ENCODE results near the gene CAMKK2. TPM values are rescaled to one million over a fixed set of nuclear protein-coding genes. Genes with fewer than 3 reads are reported as not detected.
A peak's percentile ranks its signal among the peaks of the same experiment; 100 is the strongest.
"Not testable (repeated sequence)": the region's sequence is repeated elsewhere in the genome, so short reads cannot be mapped to it uniquely, and the experiment has no call there.

The CAMKK2 gene
- total RNA-seq, 1 experiment from 2014 or later, result 9.1 TPM

DNA sequence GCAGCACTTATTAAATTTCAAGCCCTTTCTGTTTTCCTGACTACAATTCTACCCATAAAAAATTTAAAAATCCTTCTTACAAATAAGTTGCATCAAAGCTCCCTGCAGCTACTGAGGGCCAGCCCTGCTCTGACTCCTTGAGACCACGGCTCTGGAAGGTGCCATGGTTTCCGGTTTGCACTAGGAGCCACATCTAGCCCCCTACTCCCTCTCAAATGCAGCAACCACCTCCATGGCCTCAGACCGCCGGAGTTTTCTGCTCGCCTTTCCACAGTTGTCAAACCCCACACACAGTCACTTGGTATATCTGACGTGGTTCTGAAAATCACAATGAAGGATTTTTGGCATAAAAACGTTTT, 56.5 kb downstream of the CAMKK2 start:
- DNase-seq (ENCODE audit: low read depth, low spot score), result no peak
- in situ Hi-C loops (cut with HindIII; ENCODE audit: low pct_unique_long_range_greater_than_20kb, low sequenced_read_pairs), result no loop called here

DNA sequence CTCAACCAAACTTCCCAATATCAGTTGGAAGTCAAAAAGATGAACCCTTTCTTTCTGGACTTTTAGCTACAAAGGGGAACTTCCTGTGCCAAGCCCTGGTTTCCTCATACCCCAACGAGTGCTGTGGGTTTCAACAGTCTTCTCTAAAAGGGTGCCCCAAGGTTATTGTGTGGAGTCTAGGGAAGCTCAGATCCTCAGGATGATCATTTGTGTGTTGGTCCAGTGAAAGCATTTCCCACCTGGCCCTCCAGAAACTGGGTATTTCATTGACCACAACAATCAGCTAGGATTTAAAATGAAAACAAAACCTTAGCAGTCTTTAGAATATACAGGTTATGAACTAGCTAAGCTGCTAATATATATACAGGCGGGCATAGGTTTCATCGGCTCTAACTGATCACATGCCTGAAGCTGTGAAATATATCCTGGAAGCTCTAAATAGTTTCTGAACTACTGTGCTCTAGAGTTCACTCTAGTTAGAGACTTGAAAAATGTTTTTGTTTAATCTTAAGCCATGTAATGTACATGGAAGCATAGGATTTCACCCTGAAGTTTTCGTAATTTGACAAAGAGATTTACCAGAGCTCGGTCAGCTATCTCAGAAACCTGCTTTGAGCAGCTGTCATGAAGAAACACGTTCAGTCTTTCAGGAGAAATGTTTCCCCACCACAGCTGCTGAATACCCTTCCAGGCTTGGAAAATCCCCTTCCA, 57.0 kb downstream of the CAMKK2 start:
- in situ Hi-C loops (cut with HindIII; ENCODE audit: low pct_unique_long_range_greater_than_20kb, low sequenced_read_pairs), result no loop called here
- no peak for DNase-seq (ENCODE audit: low read depth, low spot score)

DNA sequence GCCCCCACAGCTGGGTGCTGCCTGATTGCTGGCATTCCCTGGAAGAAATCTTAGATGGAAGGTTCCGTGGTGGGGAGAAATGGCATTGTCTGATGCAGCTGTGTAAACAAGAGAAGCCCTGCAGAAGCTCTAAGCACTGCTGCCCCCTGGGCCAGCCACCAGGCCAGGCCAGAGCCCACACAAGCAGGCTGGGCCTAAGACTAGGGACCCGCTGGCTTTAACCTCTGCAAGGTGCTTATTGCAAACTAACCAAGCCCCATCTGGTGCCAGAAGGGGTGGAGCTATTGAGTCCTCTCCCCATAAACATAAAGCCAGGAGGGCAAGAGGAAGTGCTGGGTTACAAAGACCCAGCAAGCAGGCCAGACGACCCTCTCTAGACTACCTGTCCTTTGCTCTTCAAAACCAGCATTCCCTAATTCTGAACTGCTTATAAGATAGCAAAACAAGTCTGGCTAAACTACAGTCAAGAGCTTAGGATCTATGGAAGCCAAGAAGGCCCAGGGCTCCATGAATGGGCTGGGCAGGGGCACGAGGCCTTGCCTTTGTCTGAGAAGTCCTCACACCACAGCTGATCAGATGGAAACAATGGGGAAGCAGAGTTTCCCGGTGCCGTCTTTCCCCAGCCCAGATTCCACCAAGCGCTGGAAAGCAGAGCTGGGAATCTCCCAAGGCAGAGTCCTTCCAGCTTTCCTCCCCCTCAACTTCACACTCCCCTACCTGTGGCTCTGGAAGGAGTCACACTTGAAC, 57.7 kb downstream of the CAMKK2 start:
- in situ Hi-C loops (cut with HindIII; ENCODE audit: low pct_unique_long_range_greater_than_20kb, low sequenced_read_pairs), result no loop called here
- DNase-seq (ENCODE audit: low read depth, low spot score), result no peak

DNA sequence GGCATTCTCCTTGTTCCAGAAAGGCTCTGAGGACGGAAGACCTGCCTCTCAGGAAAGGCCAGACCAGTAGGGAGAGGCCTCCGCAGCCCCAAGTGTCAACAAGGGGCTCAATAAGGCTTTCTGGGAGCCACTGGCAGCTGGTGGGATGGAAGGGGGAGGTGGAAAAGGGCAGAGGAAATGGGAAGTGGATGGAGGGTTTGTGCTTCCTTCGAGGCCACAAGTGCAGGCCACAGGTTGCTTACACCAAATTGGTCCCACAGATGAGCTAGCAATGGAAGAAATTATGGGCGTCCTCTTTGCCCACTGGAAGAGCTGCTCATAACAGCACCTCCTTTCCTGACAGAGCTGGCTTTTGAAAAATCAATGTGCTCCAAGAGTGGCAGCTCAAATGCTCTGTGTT, 58.4 kb downstream of the CAMKK2 start:
- DNase-seq (ENCODE audit: low read depth, low spot score), result no peak
- in situ Hi-C loops (cut with HindIII; ENCODE audit: low pct_unique_long_range_greater_than_20kb, low sequenced_read_pairs), result no loop called here

DNA sequence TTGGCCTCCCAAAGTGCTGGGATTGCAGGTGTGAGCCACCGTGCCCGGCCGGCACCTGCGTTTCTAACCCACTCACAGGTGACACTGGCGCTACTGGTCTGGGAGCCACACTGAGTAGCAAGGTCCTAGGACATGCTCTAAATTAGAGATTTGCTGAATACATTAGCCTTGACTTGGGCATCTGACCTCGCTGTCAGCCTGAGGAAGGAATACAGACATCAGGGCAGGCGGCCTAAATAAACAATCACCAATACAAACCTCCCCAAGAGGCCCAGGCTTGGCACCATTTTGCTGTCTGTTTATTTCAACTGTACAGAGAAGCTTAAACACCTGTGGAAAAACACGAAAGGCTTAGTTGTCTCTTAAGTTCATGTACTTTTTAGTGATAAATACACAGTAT, 59.1 kb downstream of the CAMKK2 start:
- no peak for DNase-seq (ENCODE audit: low read depth, low spot score)
- in situ Hi-C loops (cut with HindIII; ENCODE audit: low pct_unique_long_range_greater_than_20kb, low sequenced_read_pairs), result no loop called here

DNA sequence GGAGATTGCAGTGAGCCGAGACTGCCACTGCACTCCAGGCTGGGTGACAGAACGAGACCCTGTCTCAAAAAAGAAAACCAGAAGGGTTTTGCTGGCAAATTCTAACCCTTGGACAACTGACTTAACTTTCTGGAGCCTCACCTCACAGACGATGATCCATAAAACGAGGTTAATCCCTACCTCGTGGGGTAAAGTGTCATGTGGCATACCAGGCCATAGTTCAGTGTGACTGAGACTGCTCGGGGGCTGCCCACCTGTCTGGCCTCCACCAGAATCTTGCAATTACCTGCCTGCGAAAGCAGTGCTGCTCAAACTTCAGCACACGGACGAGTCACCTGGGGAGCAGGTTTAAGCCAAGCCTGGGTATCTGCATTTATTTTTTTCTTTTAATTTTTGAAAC, 59.7 kb downstream of the CAMKK2 start:
- DNase-seq (ENCODE audit: low read depth, low spot score), result no peak
- in situ Hi-C loops (cut with HindIII; ENCODE audit: low pct_unique_long_range_greater_than_20kb, low sequenced_read_pairs), result no loop called here

DNA sequence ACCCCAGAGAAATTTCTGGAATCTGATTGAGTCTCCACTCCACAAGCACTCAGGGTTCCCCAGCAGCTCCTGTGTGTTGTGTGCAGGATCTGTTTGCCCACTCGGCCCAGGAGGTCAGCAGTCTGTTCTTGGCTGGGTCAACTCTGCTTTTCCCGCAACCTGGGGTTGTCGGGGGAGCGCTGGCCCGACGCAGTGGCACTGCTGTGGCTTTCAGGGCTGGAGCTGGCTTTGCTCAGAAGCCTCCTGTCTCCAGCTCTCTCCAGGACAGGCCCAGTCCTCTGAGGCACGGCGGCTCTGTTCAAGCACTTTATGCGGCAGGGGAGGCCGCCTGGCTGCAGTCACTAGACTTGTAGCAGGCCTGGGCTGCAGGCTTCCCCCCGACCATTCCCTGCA, 62.9 kb downstream of the CAMKK2 start:
- in situ Hi-C loops (cut with HindIII; ENCODE audit: low pct_unique_long_range_greater_than_20kb, low sequenced_read_pairs), result no loop called here
- no peak for DNase-seq (ENCODE audit: low read depth, low spot score)

DNA sequence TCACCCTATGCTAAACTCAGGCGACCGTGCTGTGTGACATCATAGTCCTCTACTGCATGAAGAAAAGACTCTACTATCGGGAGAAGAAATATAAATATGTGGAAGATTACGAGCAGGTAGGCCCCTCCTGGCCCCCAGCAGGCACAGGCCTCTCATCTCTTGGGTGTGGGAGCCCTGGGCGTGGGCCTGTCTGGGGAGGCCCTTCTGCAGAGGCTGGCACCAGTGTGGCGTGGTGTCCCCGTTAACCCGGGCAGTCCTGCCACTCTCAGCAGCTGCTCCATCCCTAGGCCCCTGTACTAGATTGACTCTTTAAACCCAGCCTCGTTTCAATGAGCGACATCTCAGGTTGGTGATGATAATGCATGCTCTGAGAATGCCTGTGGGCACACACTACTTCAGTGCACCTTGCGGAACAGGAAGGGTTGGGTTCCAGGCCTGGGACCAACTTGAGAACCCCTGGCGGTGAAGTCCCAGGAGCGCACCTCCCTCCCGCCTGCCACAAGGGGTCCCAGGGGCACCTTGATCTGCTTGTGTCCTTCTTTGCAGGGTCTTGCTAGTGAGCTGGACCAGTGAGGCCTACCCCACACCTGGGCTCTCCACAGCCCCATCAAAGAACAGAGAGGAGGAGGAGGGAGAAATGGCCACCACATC, 63.4 kb downstream of the CAMKK2 start:
- in situ Hi-C loops (cut with HindIII; ENCODE audit: low pct_unique_long_range_greater_than_20kb, low sequenced_read_pairs), result no loop called here
- DNase-seq (ENCODE audit: low read depth, low spot score), result no peak

DNA sequence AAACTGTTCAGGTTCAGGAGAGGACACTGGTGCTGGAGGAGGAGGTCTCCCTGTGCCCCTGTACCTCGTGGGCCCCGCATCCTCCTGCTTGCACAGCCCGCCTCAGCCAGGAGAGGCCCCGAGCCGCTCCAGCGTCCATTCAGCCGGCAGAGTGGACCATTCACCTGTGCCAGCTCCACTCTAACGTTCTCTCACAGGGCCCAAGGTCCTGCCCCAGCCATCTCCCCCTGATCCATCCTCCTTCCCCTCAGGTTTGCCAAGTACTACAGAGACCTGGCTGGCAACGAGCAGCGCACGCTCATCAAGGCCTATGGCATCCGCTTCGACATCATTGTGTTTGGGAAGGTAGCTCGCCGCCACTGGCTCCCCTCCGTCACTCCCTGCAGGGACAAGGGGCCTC, 64.3 kb downstream of the CAMKK2 start:
- DNase-seq (ENCODE audit: low read depth, low spot score), result no peak
- in situ Hi-C loops (cut with HindIII; ENCODE audit: low pct_unique_long_range_greater_than_20kb, low sequenced_read_pairs), result no loop called here

DNA sequence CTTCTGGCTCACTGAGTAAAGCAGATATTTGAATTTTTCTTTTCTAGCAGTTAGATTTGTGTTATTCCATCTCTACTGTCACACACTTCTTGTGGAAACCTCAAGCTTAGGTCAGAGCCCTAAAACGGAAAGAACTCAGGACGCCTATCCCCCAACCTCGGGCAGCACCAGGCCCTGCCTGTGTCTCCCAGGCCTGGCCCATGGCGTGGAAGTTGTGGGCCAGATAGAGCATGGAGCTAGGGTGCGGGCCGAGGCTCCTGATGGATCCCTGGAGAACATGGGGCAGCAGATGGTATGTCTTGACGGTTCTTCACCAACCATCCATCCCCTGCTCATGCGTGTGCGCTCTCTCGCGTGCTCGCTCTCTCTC, 66.0 kb downstream of the CAMKK2 start:
- DNase-seq (ENCODE audit: low read depth, low spot score), result no peak
- in situ Hi-C loops (cut with HindIII; ENCODE audit: low pct_unique_long_range_greater_than_20kb, low sequenced_read_pairs), result no loop called here

DNA sequence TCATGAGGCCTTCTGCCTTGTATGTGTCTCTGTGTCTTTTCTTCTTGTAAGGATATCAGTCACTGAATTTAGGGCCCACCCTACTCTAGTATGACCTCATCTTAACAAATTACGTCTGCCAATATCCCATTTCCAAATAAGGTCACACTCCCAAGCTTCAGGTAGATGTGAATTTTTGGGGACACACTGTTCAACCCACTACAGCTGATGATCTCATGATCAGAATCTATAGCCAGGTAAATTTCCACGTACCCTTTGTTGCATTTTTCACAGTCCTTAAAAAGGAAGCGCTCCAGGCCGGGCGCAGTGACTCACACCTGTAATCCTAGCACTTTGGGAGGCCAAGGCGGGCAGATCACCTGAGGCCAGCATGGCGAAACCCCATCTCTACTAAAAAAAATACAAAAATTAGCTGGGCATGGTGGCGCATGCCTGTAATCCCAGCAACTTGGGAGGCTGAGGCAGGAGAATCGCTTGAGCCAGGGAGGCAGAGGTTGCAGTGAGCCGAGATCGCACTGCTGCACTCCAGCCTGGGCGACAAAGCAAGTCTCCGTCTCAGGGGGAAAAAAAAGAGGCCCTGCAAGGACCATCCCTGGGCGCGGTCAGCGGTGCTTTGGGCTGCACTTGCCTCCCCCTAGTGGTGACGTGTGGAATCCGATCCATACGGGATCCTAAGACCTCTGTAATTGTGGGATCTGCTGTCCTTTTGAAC, 66.5 kb downstream of the CAMKK2 start:
- in situ Hi-C loops (cut with HindIII; ENCODE audit: low pct_unique_long_range_greater_than_20kb, low sequenced_read_pairs), result not testable (repeated sequence)
- peak; percentile 85 for DNase-seq (ENCODE audit: low read depth, low spot score)

DNA sequence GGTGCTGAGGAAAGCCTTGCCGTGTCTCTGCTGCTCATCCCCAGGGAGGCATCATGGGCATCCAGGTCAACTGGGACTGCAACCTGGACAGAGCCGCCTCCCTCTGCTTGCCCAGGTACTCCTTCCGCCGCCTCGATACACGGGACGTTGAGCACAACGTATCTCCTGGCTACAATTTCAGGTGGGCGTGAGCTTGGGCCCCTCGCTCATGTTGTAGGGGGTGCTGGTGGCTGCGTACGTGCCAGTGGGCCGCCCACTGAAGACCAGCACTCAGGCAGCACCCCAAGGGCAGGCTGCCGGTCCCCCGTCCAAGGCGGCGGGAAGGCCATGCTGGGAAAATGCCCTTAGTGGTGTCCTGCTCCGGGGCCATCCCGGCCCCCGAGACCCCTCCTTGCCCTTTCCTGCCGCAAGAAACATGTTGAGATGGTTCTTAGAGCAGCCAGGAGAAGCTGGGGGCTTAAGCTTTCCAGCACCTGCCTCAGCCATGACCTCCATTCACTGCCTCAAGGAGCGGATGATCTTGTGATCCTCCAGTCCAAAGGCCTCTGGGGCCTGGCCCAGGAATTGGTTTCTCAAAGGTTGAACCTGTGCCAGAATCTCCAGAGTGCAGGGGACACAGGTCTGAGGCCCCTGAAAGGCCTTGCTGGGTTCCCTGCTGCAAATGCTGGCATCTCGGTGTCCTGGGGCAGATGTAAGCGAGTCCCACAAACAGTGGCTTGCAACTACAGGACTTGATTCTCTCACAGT, 67.4 kb downstream of the CAMKK2 start:
- no peak for DNase-seq (ENCODE audit: low read depth, low spot score)
- in situ Hi-C loops (cut with HindIII; ENCODE audit: low pct_unique_long_range_greater_than_20kb, low sequenced_read_pairs), result no loop called here

DNA sequence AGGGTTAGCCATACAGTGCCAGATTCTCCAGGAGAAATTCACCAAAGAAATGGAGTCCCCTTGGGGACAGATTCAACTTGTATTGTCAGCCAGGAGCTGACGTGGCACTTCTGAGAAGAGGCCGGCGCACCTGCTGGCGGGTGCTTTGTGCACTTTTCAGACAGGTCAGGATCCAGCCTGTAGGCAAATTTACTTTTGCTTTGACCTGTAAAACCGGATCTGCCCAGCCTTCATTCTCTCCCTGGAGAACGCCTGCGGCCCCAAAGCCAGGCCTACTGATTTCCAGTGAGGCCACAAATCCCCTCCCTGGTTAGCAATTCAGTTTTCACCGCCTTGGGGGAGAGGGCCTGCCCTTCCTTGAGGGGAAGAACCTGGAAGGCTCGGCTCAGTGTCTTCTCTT, 69.2 kb downstream of the CAMKK2 start:
- DNase-seq (ENCODE audit: low read depth, low spot score), result no peak
- in situ Hi-C loops (cut with HindIII; ENCODE audit: low pct_unique_long_range_greater_than_20kb, low sequenced_read_pairs), result no loop called here

DNA sequence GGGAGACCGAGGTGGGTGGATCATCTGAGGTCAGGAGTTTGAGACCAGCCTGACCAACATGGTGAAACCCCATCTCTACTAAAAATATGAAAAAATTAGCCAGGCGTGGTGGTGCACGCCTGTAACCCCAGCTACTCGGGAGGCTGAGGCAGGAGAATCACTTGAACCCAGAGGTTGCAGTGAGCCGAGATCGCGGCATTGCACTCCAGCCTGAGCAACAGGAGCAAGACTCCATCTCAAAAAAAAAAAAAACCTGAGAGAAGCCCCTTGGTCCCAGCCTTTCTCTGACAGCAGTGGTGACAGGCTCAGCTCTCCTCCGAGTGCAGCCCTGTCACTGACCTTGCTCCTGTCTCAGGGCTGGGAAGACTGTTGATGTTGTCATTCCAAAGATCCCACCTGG, 69.6 kb downstream of the CAMKK2 start:
- DNase-seq (ENCODE audit: low read depth, low spot score); in situ Hi-C loops (cut with HindIII; ENCODE audit: low pct_unique_long_range_greater_than_20kb, low sequenced_read_pairs): not testable (repeated sequence)

DNA sequence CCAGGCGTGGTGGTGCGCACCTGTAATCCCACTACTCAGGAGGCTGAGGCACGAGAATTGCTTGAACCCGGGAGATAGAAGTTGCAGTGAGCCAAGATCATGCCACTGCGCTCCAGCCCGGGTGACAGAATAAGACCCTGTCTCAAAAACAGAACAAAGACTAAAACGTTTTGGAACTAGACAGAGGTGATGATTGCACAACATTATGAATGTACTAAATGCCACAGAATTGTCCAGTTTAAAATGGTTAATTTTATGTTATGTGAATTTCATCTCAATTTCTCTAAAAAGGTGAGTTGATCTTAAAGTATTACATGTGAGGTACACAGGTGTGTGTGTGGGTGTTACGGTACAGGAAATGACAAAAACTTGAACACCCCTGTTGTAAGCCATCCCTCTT, 70.1 kb downstream of the CAMKK2 start:
- DNase-seq (ENCODE audit: low read depth, low spot score), result no peak
- in situ Hi-C loops (cut with HindIII; ENCODE audit: low pct_unique_long_range_greater_than_20kb, low sequenced_read_pairs), result no loop called here

DNA sequence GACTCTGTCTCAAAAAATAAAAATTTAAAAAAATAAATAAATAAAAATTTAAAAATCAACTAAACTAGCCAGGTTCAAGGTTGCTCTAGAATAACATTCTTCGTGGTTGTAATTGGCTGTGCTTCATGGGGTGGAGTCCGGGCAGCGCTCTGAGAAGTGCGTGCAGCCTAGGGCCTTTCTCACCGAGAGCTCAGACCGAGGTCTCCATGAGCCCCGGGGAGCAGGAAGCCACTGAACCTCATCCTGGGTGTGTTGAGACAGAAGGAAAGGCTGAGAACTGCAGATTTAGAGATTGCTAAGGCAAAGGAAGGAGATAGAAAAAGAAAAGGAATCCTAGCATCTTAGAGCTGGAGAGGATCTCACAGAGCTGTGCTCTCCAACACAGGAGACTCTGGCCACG, 71.9 kb downstream of the CAMKK2 start:
- DNase-seq (ENCODE audit: low read depth, low spot score), result no peak

DNA sequence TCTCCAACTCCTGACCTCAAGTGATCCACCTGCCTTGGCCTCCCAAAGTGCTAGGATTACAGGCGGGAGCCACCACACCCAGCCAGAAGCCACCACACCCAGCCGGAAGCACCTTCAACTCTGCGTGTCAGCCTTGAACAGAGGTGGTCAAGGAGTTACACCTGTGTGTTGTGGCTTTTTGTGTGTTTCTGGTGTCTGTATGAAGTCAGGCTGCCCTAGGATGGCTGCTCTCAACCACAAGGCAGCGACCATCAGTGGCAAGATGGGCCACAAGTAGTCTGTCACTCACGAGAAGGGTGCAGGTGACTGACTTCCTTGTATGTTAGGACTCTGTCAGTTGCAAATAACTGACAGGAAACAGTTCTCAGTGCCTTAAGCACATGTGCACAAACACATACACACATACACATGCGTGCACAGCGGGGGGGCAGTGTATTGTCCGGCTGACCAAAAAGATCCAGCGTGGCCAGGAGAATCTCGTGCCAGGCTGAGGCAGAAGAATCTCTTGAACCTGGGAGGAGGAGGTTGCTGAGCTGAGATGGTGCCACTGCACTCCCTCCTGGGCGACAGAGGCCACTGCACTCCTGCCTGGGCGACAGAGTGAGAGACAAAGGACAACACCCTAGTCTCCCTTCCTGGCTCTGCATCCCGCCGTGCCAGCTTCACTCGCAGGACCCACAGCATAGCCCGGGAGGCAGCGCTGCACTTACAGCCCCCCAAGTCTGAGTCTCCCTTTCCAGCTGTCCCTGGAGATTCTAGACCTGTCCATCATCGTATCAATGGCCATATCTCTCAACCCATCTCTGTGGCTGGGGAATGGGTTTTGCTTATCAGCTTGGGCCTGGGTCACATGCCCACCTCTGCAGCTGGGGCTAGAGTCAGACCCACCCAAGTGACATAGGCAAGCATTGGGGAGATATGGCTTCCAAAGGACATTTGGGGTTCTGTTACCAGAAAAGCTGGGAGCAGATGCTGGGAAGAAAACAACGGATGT, 72.9 kb downstream of the CAMKK2 start:
- DNase-seq (ENCODE audit: low read depth, low spot score), result peak; percentile 28
- in situ Hi-C loops (cut with HindIII; ENCODE audit: low pct_unique_long_range_greater_than_20kb, low sequenced_read_pairs), result no loop called here

More for the DNA sequence above, 71.9 kb downstream of the CAMKK2 start:
- in situ Hi-C loops (cut with HindIII; ENCODE audit: low pct_unique_long_range_greater_than_20kb, low sequenced_read_pairs), result no loop called here

Data from SK-MEL-5 (cell line).